OCI-LY3 (cell line): ENCODE results near the gene SMG5.

Experiments
- H2AFZ ChIP-seq: fragments of 200-600, 300-600 bp; shearing (Covaris generic); 2 replicates; pipeline ENCODE4 v1.6.0; 2014; ENCODE audit warnings: antibody characterized with exemption, low read depth, low read length
- H3K27ac ChIP-seq: fragments of 200-600, 300-600 bp; sonication (generic); 2 replicates; pipeline ENCODE4 v1.5.1; 2014; ENCODE audit warnings: mild to moderate bottlenecking, low read length, moderate library complexity, mixed read lengths
- H3K27me3 ChIP-seq: fragments of 200-600, 300-600 bp; sonication (generic); 2 replicates; pipeline ENCODE4 v1.6.1; 2014; ENCODE audit warnings: low read depth, low read length, mixed read lengths
- H3K36me3 ChIP-seq: fragments of 200-600, 300-600 bp; sonication (generic); replicated peaks from 2 replicates; pipeline ENCODE3; 2014; ENCODE audit warnings: low read depth, low read length, mixed read lengths
- H3K4me1 ChIP-seq: fragments of 300-600, 200-600 bp; sonication (generic); 2 replicates; pipeline ENCODE4 v1.6.1; 2014; ENCODE audit warnings: low read length, mixed read lengths
- H3K4me2 ChIP-seq: fragments of 200-600, 300-600 bp; sonication (generic); 2 replicates; pipeline ENCODE4 v1.6.1; 2014; ENCODE audit warnings: low read length, mixed read lengths
- H3K4me3 ChIP-seq: fragments of 300-600, 200-600 bp; sonication (generic); 2 replicates; pipeline ENCODE4 v1.5.1; 2014; ENCODE audit warnings: antibody characterized with exemption, mild to moderate bottlenecking, low read length, moderate library complexity
- H3K79me2 ChIP-seq: fragments of 300-600, 200-600 bp; shearing (Covaris generic); 2 replicates; pipeline ENCODE4 v1.6.1; 2014; ENCODE audit warnings: mild to moderate bottlenecking, low read length, mixed read lengths
- H3K9ac ChIP-seq: fragments of 300-600, 200-600 bp; shearing (Covaris generic); 2 replicates; pipeline ENCODE4 v1.6.0; 2014; ENCODE audit warnings: mild to moderate bottlenecking, low read length, moderate library complexity
- H3K9me3 ChIP-seq: fragments of 200-600, 300-600 bp; shearing (Covaris generic); 2 replicates; pipeline ENCODE4 v1.6.1; 2014; ENCODE audit warnings: low read length, mixed read lengths; ENCODE audit not compliant: insufficient read depth
- H4K20me1 ChIP-seq: fragments of 200-600, 300-600 bp; sonication (generic); 2 replicates; pipeline ENCODE4 v1.6.1; 2016; ENCODE audit warnings: low read length, mixed read lengths; ENCODE audit not compliant: insufficient read depth
- CTCF ChIP-seq: fragments of 200-600, 300-600 bp; sonication (generic); IDR thresholded peaks from 2 replicates; pipeline ENCODE4 v1.5.1; 2014; ENCODE audit warnings: antibody characterized with exemption, low read length, low read depth
- EZH2phosphoT487 ChIP-seq: fragments of 200-600 bp; shearing (Covaris generic); IDR thresholded peaks from 2 replicates; pipeline ENCODE4 v1.6.1; 2018; ENCODE audit warnings: antibody characterized with exemption, mixed run types, low read depth

SMG5 gene

GRCh38 chr1:156293098-156293434 is 10.4 kb upstream of the SMG5 start:
- Histone ChIP-seq H3K9ac (no peak overlapping the region), H3K9me3 (no peaks in the 10 kb centered on the region), H3K4me2 (no peak overlapping the region), H3K27ac (no peak overlapping the region), H3K36me3 (peaks cover 13% of the 10 kb centered on the region), H3K27me3 (no peaks in the 10 kb centered on the region), H3K4me3 (no peak overlapping the region), H2AFZ (no peak overlapping the region), H4K20me1 (no peaks in the 10 kb centered on the region), H3K79me2 (no peaks in the 10 kb centered on the region; the same call in 1 of the 2 replicates), H3K4me1 (peaks cover 11% of the 10 kb centered on the region)
- no peak for TF ChIP-seq EZH2phosphoT487
- TF ChIP-seq CTCF: no peak

GRCh38 chr1:156291226-156292061 is 8.8 kb upstream of the SMG5 start:
- Histone ChIP-seq H3K9me3 (no peaks in the 10 kb centered on the region), H3K27me3 (no peaks in the 10 kb centered on the region), H3K36me3 (peaks cover 13% of the 10 kb centered on the region), H3K27ac (no peak overlapping the region), H3K4me1 (peaks cover 11% of the 10 kb centered on the region), H3K79me2 (no peaks in the 10 kb centered on the region; the same call in 1 of the 2 replicates), H4K20me1 (no peaks in the 10 kb centered on the region), H2AFZ (no peak overlapping the region), H3K4me2 (no peak overlapping the region), H3K9ac (no peak overlapping the region), H3K4me3 (no peak overlapping the region)
- no peak for TF ChIP-seq EZH2phosphoT487
- TF ChIP-seq CTCF: no peak

GRCh38 chr1:156289857-156290256 is 7.2 kb upstream of the SMG5 start:
- Histone ChIP-seq H3K36me3 (peaks cover 13% of the 10 kb centered on the region), H3K9ac (no peak overlapping the region), H4K20me1 (no peaks in the 10 kb centered on the region), H3K79me2 (no peaks in the 10 kb centered on the region; the same call in 1 of the 2 replicates), H3K4me3 (no peak overlapping the region), H2AFZ (no peak overlapping the region), H3K4me1 (peaks cover 4% of the 10 kb centered on the region), H3K27ac (no peak overlapping the region), H3K9me3 (no peaks in the 10 kb centered on the region), H3K4me2 (no peak overlapping the region), H3K27me3 (no peaks in the 10 kb centered on the region)
- no peak for TF ChIP-seq CTCF
- no peak for TF ChIP-seq EZH2phosphoT487

DNA sequence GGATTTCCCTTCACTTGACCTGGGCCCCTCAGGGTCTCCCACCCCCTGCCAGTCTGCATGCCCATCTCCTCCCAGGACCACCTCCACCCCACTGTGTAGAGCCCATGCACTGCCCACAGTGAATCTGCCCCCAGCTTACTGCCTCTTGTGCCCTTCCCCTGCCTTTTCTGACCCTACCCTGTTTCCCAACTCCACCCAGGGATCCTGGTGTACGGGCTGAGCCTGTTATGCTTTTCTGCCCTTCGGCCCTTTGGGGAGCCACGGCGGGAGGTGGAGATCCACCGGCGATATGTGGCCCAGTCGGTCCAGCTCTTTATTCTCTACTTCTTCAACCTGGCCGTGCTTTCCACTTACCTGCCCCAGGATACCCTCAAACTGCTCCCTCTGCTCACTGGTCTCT is 3.4 kb upstream of the SMG5 start:
- TF ChIP-seq CTCF: no peak
- no peak for TF ChIP-seq EZH2phosphoT487

More for the DNA sequence above, 3.4 kb upstream of the SMG5 start:
- Histone ChIP-seq H3K27me3 (no peaks in the 10 kb centered on the region), H3K36me3 (peaks cover 5% of the 10 kb centered on the region), H4K20me1 (peaks cover 2% of the 10 kb centered on the region), H3K9ac (no peak overlapping the region), H3K4me3 (no peak overlapping the region), H3K79me2 (peaks cover 29% of the 10 kb centered on the region), H2AFZ (no peak overlapping the region), H3K27ac (no peak overlapping the region), H3K9me3 (no peaks in the 10 kb centered on the region), H3K4me2 (no peak overlapping the region), H3K4me1 (peaks cover 12% of the 10 kb centered on the region)
